K562 (cell line): ENCODE data around the gene CTAGE9. TPM values are rescaled to one million over a fixed set of nuclear protein-coding genes. Genes with fewer than 3 reads are reported as not detected.

ENCODE experiments used
- ATAC-seq: fragments of 200-7000 bp; cut with Tn5 transposase; 3 replicates; pipeline ENCODE4 v1.9.1; 2020; ENCODE audit warnings: moderate library complexity
- BruUV-seq: library from RNA; stranded (reverse); fragments of 400-500 nt; replicated peaks from 2 replicates; lab custom pipeline; 2021; lab: Mats Ljungman, UMichigan
- CTCF ChIA-PET: fragments of 300-600 bp; formaldehyde crosslinking; extraction: SDS; loops from one replicate; lab custom pipeline; 2021; ENCODE audit warnings: low intra/inter-chr PET ratio; lab: Yijun Ruan, JAX
- POLR2A ChIA-PET: fragments of 300-600, 350-650 bp; sonication (Branson Sonifier 250); formaldehyde crosslinking; extraction: SDS; loops from one replicate; lab custom pipeline; 2021; ENCODE audit warnings: antibody characterized with exemption, inconsistent platforms; lab: Yijun Ruan, JAX
- DNase-seq, 4 experiments: peaks; one replicate each; pipeline versions ENCODE4 v3.0.0 to v3.0.0-alpha.2; 2011 to 2018; ENCODE audit warnings: low spot score in 3 of 4, mixed read lengths in 3 of 4; ENCODE audit errors: extremely low read depth in 1 of 4
- FAIRE-seq: peaks from 2 replicates; lab custom pipeline; 2011; peaks lifted over from hg19 to GRCh38; lab: Jason Lieb, UNC
- H2AFZ ChIP-seq: 2 replicates; pipeline ENCODE4 v1.6.0; 2011; ENCODE audit warnings: low read depth, low read length, control low read depth, inconsistent platforms
- H3K27ac ChIP-seq: fragments of 200-600 bp; 3 replicates; pipeline ENCODE4 v1.8.0; 2011; ENCODE audit warnings: low read depth, mild to moderate bottlenecking, control low read depth, inconsistent platforms, low read length, moderate library complexity, mixed read lengths; ENCODE audit errors: extremely low read depth
- H3K27me3 ChIP-seq, 2 experiments: fragments of 300-600 bp in 1 of 2; 2 replicates in 1 of 2; 3 replicates in 1 of 2; pipeline versions ENCODE4 v1.6.0 to v1.8.0; 2011; ENCODE audit warnings: inconsistent platforms in 2 of 2, low read length in 2 of 2, mild to moderate bottlenecking in 1 of 2, mixed read lengths in 1 of 2, moderate library complexity in 1 of 2; ENCODE audit not compliant: control insufficient read depth in 2 of 2, insufficient read depth in 2 of 2
- H3K36me3 ChIP-seq: fragments of 300-600 bp; 3 replicates; pipeline ENCODE4 v1.8.0; 2011; ENCODE audit warnings: mild to moderate bottlenecking, low read length, inconsistent platforms; ENCODE audit not compliant: control insufficient read depth, insufficient read depth
- H3K4me1 ChIP-seq, 2 experiments: fragments of 200-600 bp in 1 of 2; replicated peaks in 1 of 2; 2 replicates in 1 of 2; 3 replicates in 1 of 2; pipeline versions ENCODE4 v1.5.1 to v1.8.0; 2011; ENCODE audit warnings: inconsistent platforms in 2 of 2, low read length in 2 of 2, mild to moderate bottlenecking in 1 of 2, mixed read lengths in 1 of 2, moderate library complexity in 1 of 2; ENCODE audit not compliant: control insufficient read depth in 2 of 2, insufficient read depth in 2 of 2
- H3K4me2 ChIP-seq: 2 replicates; pipeline ENCODE4 v1.6.1; 2011; ENCODE audit warnings: low read length, control low read depth, inconsistent platforms, mixed read lengths; ENCODE audit not compliant: insufficient read depth
- H3K4me3 ChIP-seq: fragments of 200-600 bp; sonication (generic), shearing (Covaris generic); 2 replicates; pipeline ENCODE4 v1.5.1; 2016; ENCODE audit warnings: control low read depth, inconsistent platforms
- H3K79me2 ChIP-seq: fragments of 200-600 bp; 3 replicates; pipeline ENCODE4 v1.8.0; 2011; ENCODE audit warnings: low read length, inconsistent platforms; ENCODE audit not compliant: control insufficient read depth, insufficient read depth
- H3K9ac ChIP-seq, 2 experiments: 2 replicates each; pipeline versions ENCODE4 v1.6.0 to v1.6.1; 2011; ENCODE audit warnings: low read depth in 2 of 2, low read length in 2 of 2, control low read depth in 1 of 2, inconsistent platforms in 1 of 2, mild to moderate bottlenecking in 1 of 2, mixed read lengths in 1 of 2; ENCODE audit not compliant: insufficient read depth in 1 of 2
- H3K9me1 ChIP-seq: one replicate; pipeline ENCODE4 v1.6.0; 2011; ENCODE audit warnings: inconsistent platforms, mild to moderate bottlenecking, low read length, moderate library complexity; ENCODE audit not compliant: control insufficient read depth, insufficient read depth
- H3K9me3 ChIP-seq: replicated peaks from 2 replicates; pipeline ENCODE4 v1.5.1; 2011; ENCODE audit warnings: low read depth, low read length, inconsistent platforms; ENCODE audit not compliant: control insufficient read depth, insufficient read depth
- H4K20me1 ChIP-seq: replicated peaks from 2 replicates; pipeline ENCODE4 v1.6.1; 2011; ENCODE audit warnings: low read length, inconsistent platforms, mixed read lengths; ENCODE audit not compliant: control insufficient read depth, insufficient read depth
- ATF3 ChIP-seq, 2 experiments: fragments of 450-650 bp in 1 of 2; sonication (generic) in 1 of 2; formaldehyde crosslinking in 1 of 2; IDR thresholded peaks in 1 of 2; conservative IDR thresholded peaks in 1 of 2; 2 replicates each; pipeline versions ENCODE4 v1.6.1 to v1.8.1; 2016 to 2023; ENCODE audit warnings: mild to moderate bottlenecking in 2 of 2, moderate library complexity in 2 of 2, inconsistent platforms in 1 of 2, missing genetic modification reagents in 1 of 2
- BRD4 ChIP-seq: fragments of 200-600 bp; sonication (generic); IDR thresholded peaks from 2 replicates; pipeline ENCODE4 v1.6.1; 2017; ENCODE audit warnings: inconsistent platforms
- FOSL1 ChIP-seq: fragments of 200-800 bp; sonication (Bioruptor generic); conservative IDR thresholded peaks from 2 replicates; pipeline ENCODE4 v1.6.1; 2016; ENCODE audit warnings: missing genetic modification characterization, missing compliant biosample characterization
- JUND ChIP-seq, 2 experiments: IDR thresholded peaks; 2 replicates in 1 of 2; 3 replicates in 1 of 2; pipeline ENCODE4 v1.6.1; 2011; ENCODE audit warnings: borderline replicate concordance in 2 of 2, low read depth in 2 of 2, low read length in 2 of 2, improper control_type of control experiment in 1 of 2, missing biosample characterization in 1 of 2, missing genetic modification characterization in 1 of 2, missing genetic modification reagents in 1 of 2
- SPI1 ChIP-seq: IDR thresholded peaks from 2 replicates; pipeline ENCODE4 v1.6.1; 2011; ENCODE audit warnings: low read depth, low read length, control low read depth, borderline replicate concordance
- WGBS: fragments of 100-300 bp; shearing (Covaris generic); methylation state at CpG from one replicate; pipeline ENCODE4 v1.1.6; 2016; ENCODE audit warnings: low coverage, mixed read lengths; ENCODE audit not compliant: insufficient coverage; ENCODE audit errors: missing lambda C conversion rate; 5-methylcytosine and 5-hydroxymethylcytosine counted together
- in situ Hi-C: fragments of 300-500 bp; cut with MboI; formaldehyde crosslinking; loops from 4 replicates; pipeline ENCODE4 v1.15.0; 2018; ENCODE audit warnings: inconsistent platforms, mixed read lengths
- intact Hi-C: fragments of 100-400 bp; cut with micrococcal nuclease; formaldehyde crosslinking; loops from 2 replicates; pipeline ENCODE4 v1.14.2; 2022
- polyA plus RNA-seq, 8 experiments: library from polyadenylated mRNA; depleted of rRNA in 4 of 8; stranded (reverse) in 5 of 8; unstranded in 3 of 8; fragments of >200 nt; fragmentation: Nextera tagmentation in 2 of 8; fragmentation: Illumina TruSeq in 1 of 8; extraction: Ambion mirVana in 2 of 8; extraction: Trizol in 1 of 8; gene quantifications; 2 replicates each; pipeline versions ENCODE4 v1.2.1 to v1.2.3, GENCODE V29; 2011 to 2014; ENCODE audit warnings: inconsistent platforms in 1 of 8, missing spikeins in 1 of 8
- total RNA-seq, 7 experiments: library from RNA; depleted of rRNA in 6 of 7; stranded (reverse); fragments of >200 nt in 6 of 7; fragmentation: Illumina TruSeq in 2 of 7; extraction: Trizol in 2 of 7; gene quantifications; 2 replicates each; pipeline versions ENCODE4 v1.2.1 to v1.2.3, GENCODE V29; 2011 to 2021; ENCODE audit warnings: low replicate concordance in 1 of 7

The CTAGE9 gene
- total and polyA plus RNA-seq, 9 of the 15 experiments (the other 6 are each of a cell fraction or from before 2014, with no cell fraction given) = not detected

GRCh38 chr6:131660195-131660594 is 50.6 kb downstream of the CTAGE9 start:
- no peaks in the 10 kb centered on the region for H3K27me3 ChIP-seq
- H3K9ac ChIP-seq = no peak overlapping the region; a peak in 1 of 4 replicates
- no peak overlapping the region for H2AFZ ChIP-seq
- ChIA-PET CTCF (no interaction called here), POLR2A (interaction anchor here (3.7 kb wide), 1 partner anchor 10 kb away, joined by 18 read pairs; no protein-coding TSS in a partner anchor)
- 21% methylated on average over 1 of the region's 1 CpG for WGBS
- peak; percentile 32; the same call in 2 of the 3 replicates for ATAC-seq
- TF ChIP-seq ATF3 (IDR thresholded peaks at IDR 0.05) = peak; percentile 39; the same call in 1 of the 2 replicates
- no peak for TF ChIP-seq ATF3 (CRISPR knock-in tag; conservative IDR thresholded peaks at IDR 0.05)
- TF ChIP-seq FOSL1 (tag) = peak; percentile 87
- peak; percentile 69 for TF ChIP-seq JUND (IDR thresholded peaks at IDR 0.05; ENCODE audit: borderline replicate concordance, low read depth, low read length)
- TF ChIP-seq JUND (tag; IDR thresholded peaks at IDR 0.05; ENCODE audit: borderline replicate concordance, low read depth, low read length) = peak; percentile 54; the same call in 1 of the 3 replicates
- 0 out of 2 replicates have a peak, but pooled peaks have one; percentile 47 for TF ChIP-seq SPI1
- no peak for TF ChIP-seq BRD4
- H3K9me1 ChIP-seq = no peaks in the 10 kb centered on the region
- H3K79me2 ChIP-seq = no peaks in the 10 kb centered on the region
- H3K4me3 ChIP-seq = no peak overlapping the region
- no peak overlapping the region for H3K4me2 ChIP-seq
- peaks cover 33% of the 10 kb centered on the region for H3K36me3 ChIP-seq
- no peak for FAIRE-seq
- intact Hi-C loops = no loop called here
- in situ Hi-C loops = no loop called here
- DNase-seq = no peak
- no peaks in the 10 kb centered on the region for H3K9me3 ChIP-seq
- BruUV-seq = no TSS peak
- 0 out of 3 replicates have a peak overlapping the region, but pooled peaks have one; percentile 17 for H3K27ac ChIP-seq
- H4K20me1 ChIP-seq = no peaks in the 10 kb centered on the region
- peaks cover 4 to 30% of the 10 kb centered on the region in 2 experiments for H3K4me1 ChIP-seq

Other genes starting within 250 kb of the CTAGE9 start
- gene ARG1, start 137.8 kb downstream of the CTAGE9 start, total RNA-seq (2014; rRNA removed) = 0.09 TPM in 1 of 2 replicates, not detected in the other
- 0.07 TPM in 1 of 2 replicates, not detected in the other for gene ARG1, start 137.8 kb downstream of the CTAGE9 start, total RNA-seq (2014; rRNA removed; fragmentation: Illumina TruSeq; extraction: Trizol)
- not detected in 2 replicates for gene ARG1, start 137.8 kb downstream of the CTAGE9 start, total RNA-seq (2015; rRNA removed; fragmentation: Illumina TruSeq; extraction: Trizol)
- gene ARG1, start 137.8 kb downstream of the CTAGE9 start, total RNA-seq (2021) = 0.11 and 0.20 TPM in 2 replicates
- 0.05 and 0.20 TPM in 2 replicates for gene ARG1, start 137.8 kb downstream of the CTAGE9 start, polyA plus RNA-seq (2011; rRNA removed)
- gene ARG1, start 137.8 kb downstream of the CTAGE9 start, polyA plus RNA-seq (2014; fragmentation: Illumina TruSeq; extraction: Trizol) = not detected in 2 replicates
- under 1 TPM in 1 of 2 experiments, not detected in 1; 0.03 TPM for gene ARG1, start 137.8 kb downstream of the CTAGE9 start, polyA plus RNA-seq (2014; fragmentation: Nextera tagmentation; extraction: Ambion mirVana)
- gene ARG1, start 137.8 kb downstream of the CTAGE9 start, polyA plus RNA-seq (2014; rRNA removed) = 0.07 TPM in 1 of 2 replicates, not detected in the other
- 19.7 and 20.5 TPM in 2 replicates for gene MED23, start 82.8 kb downstream of the CTAGE9 start, total RNA-seq (2014; rRNA removed)
- gene MED23, start 82.8 kb downstream of the CTAGE9 start, total RNA-seq (2014; rRNA removed; fragmentation: Illumina TruSeq; extraction: Trizol) = 37.1 and 38.5 TPM in 2 replicates
- gene MED23, start 82.8 kb downstream of the CTAGE9 start, total RNA-seq (2015; rRNA removed; fragmentation: Illumina TruSeq; extraction: Trizol) = 34.6 and 40.3 TPM in 2 replicates
- 27.1 and 27.2 TPM in 2 replicates for gene MED23, start 82.8 kb downstream of the CTAGE9 start, total RNA-seq (2021)
- gene MED23, start 82.8 kb downstream of the CTAGE9 start, polyA plus RNA-seq (2011; rRNA removed) = 61.2 and 66.2 TPM in 2 replicates
- gene MED23, start 82.8 kb downstream of the CTAGE9 start, polyA plus RNA-seq (2014; fragmentation: Illumina TruSeq; extraction: Trizol) = 24.0 and 28.6 TPM in 2 replicates
- gene MED23, start 82.8 kb downstream of the CTAGE9 start, polyA plus RNA-seq (2014; fragmentation: Nextera tagmentation; extraction: Ambion mirVana) = 10 to 100 TPM; 13.7 to 20.0 TPM
- gene MED23, start 82.8 kb downstream of the CTAGE9 start, polyA plus RNA-seq (2014; rRNA removed) = 22.8 and 25.2 TPM in 2 replicates
- gene ENPP3, start 73.7 kb downstream of the CTAGE9 start, total RNA-seq (2014; rRNA removed) = 14.0 and 18.5 TPM in 2 replicates
- gene ENPP3, start 73.7 kb downstream of the CTAGE9 start, total RNA-seq (2014; rRNA removed; fragmentation: Illumina TruSeq; extraction: Trizol) = 27.1 and 27.9 TPM in 2 replicates
- 20.7 and 23.0 TPM in 2 replicates for gene ENPP3, start 73.7 kb downstream of the CTAGE9 start, total RNA-seq (2015; rRNA removed; fragmentation: Illumina TruSeq; extraction: Trizol)
- 17.7 and 22.3 TPM in 2 replicates for gene ENPP3, start 73.7 kb downstream of the CTAGE9 start, total RNA-seq (2021)
- gene ENPP3, start 73.7 kb downstream of the CTAGE9 start, polyA plus RNA-seq (2011; rRNA removed) = 21.6 and 32.8 TPM in 2 replicates
- 18.1 and 21.6 TPM in 2 replicates for gene ENPP3, start 73.7 kb downstream of the CTAGE9 start, polyA plus RNA-seq (2014; fragmentation: Illumina TruSeq; extraction: Trizol)
- 10 to 100 TPM; 15.1 to 23.5 TPM for gene ENPP3, start 73.7 kb downstream of the CTAGE9 start, polyA plus RNA-seq (2014; fragmentation: Nextera tagmentation; extraction: Ambion mirVana)
- gene ENPP3, start 73.7 kb downstream of the CTAGE9 start, polyA plus RNA-seq (2014; rRNA removed) = 17.4 and 17.8 TPM in 2 replicates
- not detected in 2 replicates for gene OR2A4, start 9.6 kb downstream of the CTAGE9 start, total RNA-seq (2014; rRNA removed)
- gene OR2A4, start 9.6 kb downstream of the CTAGE9 start, total RNA-seq (2014; rRNA removed; fragmentation: Illumina TruSeq; extraction: Trizol) = not detected in 2 replicates
- gene OR2A4, start 9.6 kb downstream of the CTAGE9 start, total RNA-seq (2015; rRNA removed; fragmentation: Illumina TruSeq; extraction: Trizol) = not detected in 2 replicates
- not detected in 2 replicates for gene OR2A4, start 9.6 kb downstream of the CTAGE9 start, total RNA-seq (2021)
- not detected in 2 replicates for gene OR2A4, start 9.6 kb downstream of the CTAGE9 start, polyA plus RNA-seq (2011; rRNA removed)
- gene OR2A4, start 9.6 kb downstream of the CTAGE9 start, polyA plus RNA-seq (2014; fragmentation: Illumina TruSeq; extraction: Trizol) = 0.06 TPM in 1 of 2 replicates, not detected in the other
- under 1 TPM; 0.21 to 0.25 TPM for gene OR2A4, start 9.6 kb downstream of the CTAGE9 start, polyA plus RNA-seq (2014; fragmentation: Nextera tagmentation; extraction: Ambion mirVana)
- gene OR2A4, start 9.6 kb downstream of the CTAGE9 start, polyA plus RNA-seq (2014; rRNA removed) = not detected in 2 replicates
- gene ENPP1, start 97.0 kb upstream of the CTAGE9 start, total RNA-seq (2014; rRNA removed) = 0.04 and 0.14 TPM in 2 replicates
- gene ENPP1, start 97.0 kb upstream of the CTAGE9 start, total RNA-seq (2014; rRNA removed; fragmentation: Illumina TruSeq; extraction: Trizol) = 0.07 and 0.10 TPM in 2 replicates
- 0.08 and 0.18 TPM in 2 replicates for gene ENPP1, start 97.0 kb upstream of the CTAGE9 start, total RNA-seq (2015; rRNA removed; fragmentation: Illumina TruSeq; extraction: Trizol)
- 0.22 and 0.27 TPM in 2 replicates for gene ENPP1, start 97.0 kb upstream of the CTAGE9 start, total RNA-seq (2021)
- 0.47 and 0.56 TPM in 2 replicates for gene ENPP1, start 97.0 kb upstream of the CTAGE9 start, polyA plus RNA-seq (2011; rRNA removed)
- gene ENPP1, start 97.0 kb upstream of the CTAGE9 start, polyA plus RNA-seq (2014; fragmentation: Illumina TruSeq; extraction: Trizol) = 0.06 and 0.11 TPM in 2 replicates
- gene ENPP1, start 97.0 kb upstream of the CTAGE9 start, polyA plus RNA-seq (2014; fragmentation: Nextera tagmentation; extraction: Ambion mirVana) = under 1 TPM; 0.03 TPM
- gene ENPP1, start 97.0 kb upstream of the CTAGE9 start, polyA plus RNA-seq (2014; rRNA removed) = 0.05 and 0.17 TPM in 2 replicates
- gene CCN2, start 240.4 kb upstream of the CTAGE9 start, total RNA-seq (2014; rRNA removed) = not detected in 2 replicates
- gene CCN2, start 240.4 kb upstream of the CTAGE9 start, total RNA-seq (2014; rRNA removed; fragmentation: Illumina TruSeq; extraction: Trizol) = not detected in 2 replicates
- not detected in 2 replicates for gene CCN2, start 240.4 kb upstream of the CTAGE9 start, total RNA-seq (2015; rRNA removed; fragmentation: Illumina TruSeq; extraction: Trizol)
- 0.40 and 0.51 TPM in 2 replicates for gene CCN2, start 240.4 kb upstream of the CTAGE9 start, total RNA-seq (2021)
- not detected in 2 replicates for gene CCN2, start 240.4 kb upstream of the CTAGE9 start, polyA plus RNA-seq (2011; rRNA removed)
- gene CCN2, start 240.4 kb upstream of the CTAGE9 start, polyA plus RNA-seq (2014; fragmentation: Illumina TruSeq; extraction: Trizol) = not detected in 2 replicates
- not detected for gene CCN2, start 240.4 kb upstream of the CTAGE9 start, polyA plus RNA-seq (2014; fragmentation: Nextera tagmentation; extraction: Ambion mirVana)
- gene CCN2, start 240.4 kb upstream of the CTAGE9 start, polyA plus RNA-seq (2014; rRNA removed) = not detected in 2 replicates